ENCODE results near the gene PRIMA1.

PRIMA1 gene

GRCh38 chr14:93752980-93753561 lies 35.2 kb downstream of the PRIMA1 start:
- DNase-seq = no peak

GRCh38 chr14:93751946-93752655 lies 36.2 kb downstream of the PRIMA1 start:
- DNase-seq = no peak

- DNase-seq = no peak
These were observed 39.2 kb downstream of the PRIMA1 start for GRCh38 chr14:93749076-93749420.

GRCh38 chr14:93748208-93749075 lies 39.8 kb downstream of the PRIMA1 start:
- DNase-seq = no peak

GRCh38 chr14:93747560-93747959 lies 40.7 kb downstream of the PRIMA1 start:
- DNase-seq = no peak

- no peak for DNase-seq
These were observed 41.2 kb downstream of the PRIMA1 start for GRCh38 chr14:93747102-93747501.

GRCh38 chr14:93745603-93746273 lies 42.5 kb downstream of the PRIMA1 start:
- no peak for DNase-seq

- no peak for DNase-seq
These were observed 43.4 kb downstream of the PRIMA1 start for GRCh38 chr14:93744876-93745275.

GRCh38 chr14:93744176-93744575 lies 44.1 kb downstream of the PRIMA1 start:
- DNase-seq = no peak

GRCh38 chr14:93743270-93744060 lies 44.8 kb downstream of the PRIMA1 start:
- no peak for DNase-seq

- no peak for DNase-seq
These were observed 45.5 kb downstream of the PRIMA1 start for GRCh38 chr14:93742761-93743160.

- DNase-seq = no peak
These were observed 46.6 kb downstream of the PRIMA1 start for GRCh38 chr14:93741556-93742230.

- DNase-seq = no peak
These were observed 50.7 kb downstream of the PRIMA1 start for GRCh38 chr14:93737634-93738033.

GRCh38 chr14:93736378-93737014 lies 51.8 kb downstream of the PRIMA1 start:
- DNase-seq = no peak

- no peak for DNase-seq
These were observed 53.1 kb downstream of the PRIMA1 start for GRCh38 chr14:93735206-93735605.

- DNase-seq = no peak
These were observed 54.0 kb downstream of the PRIMA1 start for GRCh38 chr14:93734086-93734822.

GRCh38 chr14:93733631-93734030 lies 54.7 kb downstream of the PRIMA1 start:
- no peak for DNase-seq

GRCh38 chr14:93733231-93733630 lies 55.1 kb downstream of the PRIMA1 start:
- no peak for DNase-seq

GRCh38 chr14:93732524-93732923 lies 55.8 kb downstream of the PRIMA1 start:
- no peak for DNase-seq

- DNase-seq = no peak
These were observed 56.5 kb downstream of the PRIMA1 start for GRCh38 chr14:93731753-93732152.

GRCh38 chr14:93729993-93730392 lies 58.3 kb downstream of the PRIMA1 start:
- no peak for DNase-seq
